ENCODE measurements around the gene BBS7.

The BBS7 gene

GRCh38 chr4:121791481-121791880 is 78.8 kb downstream of the BBS7 start:
- DNase-seq (ENCODE audit: low spot score): no peak
- in situ Hi-C loops (cut with MboI; ENCODE audit: low sequenced_read_pairs, unreplicated experiment): no loop called here
- TF ChIP-seq CTCF (IDR thresholded peaks at IDR 0.05; ENCODE audit: borderline replicate concordance, control extremely low read depth, extremely low read depth, insufficient read depth, missing control alignments): no peak

GRCh38 chr4:121790976-121791375 is 79.3 kb downstream of the BBS7 start:
- in situ Hi-C loops (cut with MboI; ENCODE audit: low sequenced_read_pairs, unreplicated experiment): no loop called here
- no peak for DNase-seq (ENCODE audit: low spot score)
- no peak for TF ChIP-seq CTCF (IDR thresholded peaks at IDR 0.05; ENCODE audit: borderline replicate concordance, control extremely low read depth, extremely low read depth, insufficient read depth, missing control alignments)

GRCh38 chr4:121789960-121790829 is 80.1 kb downstream of the BBS7 start:
- TF ChIP-seq CTCF (IDR thresholded peaks at IDR 0.05; ENCODE audit: borderline replicate concordance, control extremely low read depth, extremely low read depth, insufficient read depth, missing control alignments): no peak
- in situ Hi-C loops (cut with MboI; ENCODE audit: low sequenced_read_pairs, unreplicated experiment): no loop called here
- no peak for DNase-seq (ENCODE audit: low spot score)

- in situ Hi-C loops (cut with MboI; ENCODE audit: low sequenced_read_pairs, unreplicated experiment): no loop called here
- no peak for DNase-seq (ENCODE audit: low spot score)
- no peak for TF ChIP-seq CTCF (IDR thresholded peaks at IDR 0.05; ENCODE audit: borderline replicate concordance, control extremely low read depth, extremely low read depth, insufficient read depth, missing control alignments)
Observed at GRCh38 chr4:121789455-121789854, 80.8 kb downstream of the BBS7 start.

- in situ Hi-C loops (cut with MboI; ENCODE audit: low sequenced_read_pairs, unreplicated experiment): no loop called here
- TF ChIP-seq CTCF (IDR thresholded peaks at IDR 0.05; ENCODE audit: borderline replicate concordance, control extremely low read depth, extremely low read depth, insufficient read depth, missing control alignments): no peak
- peak; percentile 37 for DNase-seq (ENCODE audit: low spot score)
Observed at GRCh38 chr4:121788896-121789295, 81.4 kb downstream of the BBS7 start.

GRCh38 chr4:121786221-121786620 is 84.1 kb downstream of the BBS7 start:
- no peak for TF ChIP-seq CTCF (IDR thresholded peaks at IDR 0.05; ENCODE audit: borderline replicate concordance, control extremely low read depth, extremely low read depth, insufficient read depth, missing control alignments)
- in situ Hi-C loops (cut with MboI; ENCODE audit: low sequenced_read_pairs, unreplicated experiment): no loop called here
- DNase-seq (ENCODE audit: low spot score): no peak
